HG03442 (cell line): ENCODE results near the gene NIT2.

Experiments used
- ATAC-seq: cut with Tn5 transposase; IDR thresholded peaks from one replicate; pipeline ENCODE4 v1.9.1; 2021; ENCODE audit warnings: mild to moderate bottlenecking, moderate library complexity; ENCODE audit not compliant: unreplicated experiment

NIT2 gene

GRCh38 chr3:100395679-100396431 is 61.3 kb downstream of the NIT2 start:
- no peak for ATAC-seq

GRCh38 chr3:100396967-100397366 is 62.4 kb downstream of the NIT2 start:
- no peak for ATAC-seq

- ATAC-seq, result no peak
Measured at GRCh38 chr3:100399341-100400071, 64.9 kb downstream of the NIT2 start.

- ATAC-seq, result peak; percentile 11
Measured at GRCh38 chr3:100400419-100400779, 65.8 kb downstream of the NIT2 start.

- peak; percentile 87 for ATAC-seq
Measured at GRCh38 chr3:100400780-100401673, 66.5 kb downstream of the NIT2 start, which contains the start of the genes LNP1 and TOMM70. TSS of gene LNP1 (plus strand) at chr3:100401539. CDS start at chr3:100429730, 28,191 bp downstream. TSS of gene TOMM70 (minus strand) at chr3:100401089. CDS start at chr3:100400949, 140 bp downstream.

GRCh38 chr3:100401674-100402041 is 67.1 kb downstream of the NIT2 start:
- ATAC-seq, result peak; percentile 3

GRCh38 chr3:100402256-100402655 is 67.7 kb downstream of the NIT2 start:
- no peak for ATAC-seq

GRCh38 chr3:100402891-100403290 is 68.3 kb downstream of the NIT2 start:
- ATAC-seq, result no peak

- ATAC-seq, result no peak
Measured at GRCh38 chr3:100403362-100404249, 69.0 kb downstream of the NIT2 start.

GRCh38 chr3:100404250-100404548 is 69.6 kb downstream of the NIT2 start:
- ATAC-seq, result no peak

GRCh38 chr3:100407164-100407563 is 72.6 kb downstream of the NIT2 start:
- no peak for ATAC-seq

GRCh38 chr3:100407977-100408532 is 73.5 kb downstream of the NIT2 start:
- no peak for ATAC-seq
